GM12801 (cell line): ENCODE data around the gene PNPO.

Experiments
- CTCF ChIP-seq: IDR thresholded peaks from one replicate; pipeline ENCODE4 v1.5.1; 2011; ENCODE audit warnings: control low read depth; ENCODE audit not compliant: insufficient read length; ENCODE audit errors: extremely low read depth

The PNPO gene

GRCh38 chr17:47975189-47975822 lies 33.9 kb downstream of the PNPO start:
- TF ChIP-seq CTCF = no peak

- no peak for TF ChIP-seq CTCF
These were observed 34.4 kb downstream of the PNPO start for GRCh38 chr17:47975823-47976205.

- no peak for TF ChIP-seq CTCF
These were observed 37.0 kb downstream of the PNPO start for GRCh38 chr17:47978324-47978723.

- no peak for TF ChIP-seq CTCF
These were observed 39.2 kb downstream of the PNPO start for GRCh38 chr17:47980541-47980940.

GRCh38 chr17:47981462-47981861 lies 40.1 kb downstream of the PNPO start:
- TF ChIP-seq CTCF = no peak

- no peak for TF ChIP-seq CTCF
These were observed 40.8 kb downstream of the PNPO start for GRCh38 chr17:47982091-47982617.

- TF ChIP-seq CTCF = no peak
These were observed 41.4 kb downstream of the PNPO start for GRCh38 chr17:47982645-47983390.
